D721Med (cell line): ENCODE measurements around the gene CCN5.

ENCODE experiments used
- DNase-seq: peaks from one replicate; pipeline ENCODE4 v3.0.0; 2011; ENCODE audit warnings: low spot score; ENCODE audit not compliant: insufficient read length
- FAIRE-seq: peaks from 2 replicates; lab custom pipeline; 2011; peaks lifted over from hg19 to GRCh38; lab: Jason Lieb, UNC
- TF ChIP-seq, protein P1 (sequence below): IDR thresholded peaks from 2 replicates; pipeline ENCODE4 v1.5.1; 2012; ENCODE audit warnings: mild to moderate bottlenecking, control low read depth; ENCODE audit not compliant: insufficient read depth; ENCODE audit errors: missing control alignments

The CCN5 gene

DNA sequence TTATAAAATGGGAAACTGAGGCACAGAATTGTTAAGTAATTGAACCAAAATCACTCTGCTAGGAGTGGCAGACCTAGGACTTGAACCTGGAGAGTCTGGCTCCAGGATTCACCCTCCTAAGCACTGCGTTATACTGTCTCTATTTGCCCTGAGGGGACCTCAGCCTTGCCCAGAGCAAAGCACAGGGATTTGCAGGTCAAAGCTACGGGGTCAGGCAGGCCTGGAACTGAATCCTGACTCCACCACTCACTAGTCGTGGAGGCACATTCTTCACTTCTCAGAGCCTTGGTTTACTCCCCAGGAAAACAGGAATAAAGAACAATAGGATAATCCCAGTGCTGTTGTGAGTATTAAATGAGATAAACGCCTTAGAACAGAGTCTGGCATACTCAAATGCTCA, 49.9 kb downstream of the CCN5 start:
- TF ChIP-seq, protein P1, sequence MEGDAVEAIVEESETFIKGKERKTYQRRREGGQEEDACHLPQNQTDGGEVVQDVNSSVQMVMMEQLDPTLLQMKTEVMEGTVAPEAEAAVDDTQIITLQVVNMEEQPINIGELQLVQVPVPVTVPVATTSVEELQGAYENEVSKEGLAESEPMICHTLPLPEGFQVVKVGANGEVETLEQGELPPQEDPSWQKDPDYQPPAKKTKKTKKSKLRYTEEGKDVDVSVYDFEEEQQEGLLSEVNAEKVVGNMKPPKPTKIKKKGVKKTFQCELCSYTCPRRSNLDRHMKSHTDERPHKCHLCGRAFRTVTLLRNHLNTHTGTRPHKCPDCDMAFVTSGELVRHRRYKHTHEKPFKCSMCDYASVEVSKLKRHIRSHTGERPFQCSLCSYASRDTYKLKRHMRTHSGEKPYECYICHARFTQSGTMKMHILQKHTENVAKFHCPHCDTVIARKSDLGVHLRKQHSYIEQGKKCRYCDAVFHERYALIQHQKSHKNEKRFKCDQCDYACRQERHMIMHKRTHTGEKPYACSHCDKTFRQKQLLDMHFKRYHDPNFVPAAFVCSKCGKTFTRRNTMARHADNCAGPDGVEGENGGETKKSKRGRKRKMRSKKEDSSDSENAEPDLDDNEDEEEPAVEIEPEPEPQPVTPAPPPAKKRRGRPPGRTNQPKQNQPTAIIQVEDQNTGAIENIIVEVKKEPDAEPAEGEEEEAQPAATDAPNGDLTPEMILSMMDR = no peak
- DNase-seq = no peak
- FAIRE-seq = no peak

- TF ChIP-seq, protein P1 = no peak
- DNase-seq (no peak), FAIRE-seq (no peak)
These were observed 50.7 kb downstream of the CCN5 start for GRCh38 chr20:44765701-44766347.

DNA sequence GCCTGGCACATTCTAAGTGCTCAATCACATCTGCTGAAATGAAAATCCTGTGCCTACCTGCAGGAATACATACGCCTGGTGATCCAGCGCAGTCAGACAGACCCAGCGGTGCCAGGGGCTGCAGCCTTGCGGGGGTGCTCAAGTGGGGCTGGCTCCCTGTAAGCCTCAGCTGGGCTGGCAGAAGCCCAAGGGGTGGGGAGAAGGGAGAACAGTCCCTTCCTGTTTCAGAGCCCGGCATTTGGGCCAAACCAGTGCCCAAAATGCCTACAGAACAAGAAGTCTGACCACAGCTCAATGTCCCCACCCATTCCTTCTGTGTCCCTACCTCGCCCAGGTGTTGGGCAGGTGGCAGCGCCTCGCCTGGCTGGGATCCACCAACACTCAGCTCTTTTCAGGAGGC, 53.1 kb downstream of the CCN5 start:
- DNase-seq (no peak), FAIRE-seq (no peak)
- TF ChIP-seq, protein P1 = no peak

DNA sequence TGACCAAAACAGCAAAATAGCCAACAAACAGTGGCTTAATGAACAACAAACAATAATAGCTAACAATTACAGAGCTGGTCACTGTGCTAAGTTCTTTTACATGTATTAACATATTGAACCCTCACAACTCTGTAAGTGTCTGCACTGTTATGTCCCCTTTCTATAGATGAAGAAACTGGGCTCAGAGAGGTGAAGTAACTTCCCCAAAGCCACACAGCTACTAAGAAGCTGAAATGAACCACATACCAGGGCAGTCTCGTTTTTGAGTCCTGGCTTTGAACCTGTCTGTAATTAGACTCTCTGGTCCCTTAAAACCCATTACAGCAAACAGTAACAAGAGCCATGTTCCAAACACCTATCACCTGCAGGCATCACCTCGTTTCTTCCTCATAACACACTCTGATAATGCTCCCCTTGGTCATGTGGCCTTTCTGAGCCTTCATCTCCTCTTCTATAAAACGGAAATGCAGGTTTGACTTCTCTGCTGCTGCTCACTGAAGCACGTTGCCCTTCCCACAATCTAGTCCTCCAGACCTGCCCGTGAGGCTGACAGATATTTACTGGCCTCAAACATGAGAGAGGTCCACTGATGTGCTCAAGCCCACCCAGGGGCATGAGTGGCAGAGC, 53.8 kb downstream of the CCN5 start:
- DNase-seq = no peak
- TF ChIP-seq, protein P1 = no peak
- FAIRE-seq = no peak

- TF ChIP-seq, protein P1 = no peak
- DNase-seq (no peak), FAIRE-seq (no peak)
These were observed 54.3 kb downstream of the CCN5 start for GRCh38 chr20:44769481-44769863.

- DNase-seq (no peak), FAIRE-seq (no peak)
- TF ChIP-seq, protein P1 = no peak
These were observed 55.5 kb downstream of the CCN5 start for GRCh38 chr20:44770484-44771171.

- TF ChIP-seq, protein P1 = no peak
- FAIRE-seq = no peak
- no peak for DNase-seq
These were observed 56.0 kb downstream of the CCN5 start for GRCh38 chr20:44771172-44771535.
